Nucleus accumbens (tissue), 56 donors: ENCODE results near the gene FGF22.
"Not testable (repeated sequence)": the region's sequence is repeated elsewhere in the genome, so short reads cannot be mapped to it uniquely, and the experiment has no call there.

Experiments used
- DNase-seq, 56 donors: peaks; one replicate each; lab custom pipeline; 2025; lab: John Stamatoyannopoulos, UW

The FGF22 gene

DNA sequence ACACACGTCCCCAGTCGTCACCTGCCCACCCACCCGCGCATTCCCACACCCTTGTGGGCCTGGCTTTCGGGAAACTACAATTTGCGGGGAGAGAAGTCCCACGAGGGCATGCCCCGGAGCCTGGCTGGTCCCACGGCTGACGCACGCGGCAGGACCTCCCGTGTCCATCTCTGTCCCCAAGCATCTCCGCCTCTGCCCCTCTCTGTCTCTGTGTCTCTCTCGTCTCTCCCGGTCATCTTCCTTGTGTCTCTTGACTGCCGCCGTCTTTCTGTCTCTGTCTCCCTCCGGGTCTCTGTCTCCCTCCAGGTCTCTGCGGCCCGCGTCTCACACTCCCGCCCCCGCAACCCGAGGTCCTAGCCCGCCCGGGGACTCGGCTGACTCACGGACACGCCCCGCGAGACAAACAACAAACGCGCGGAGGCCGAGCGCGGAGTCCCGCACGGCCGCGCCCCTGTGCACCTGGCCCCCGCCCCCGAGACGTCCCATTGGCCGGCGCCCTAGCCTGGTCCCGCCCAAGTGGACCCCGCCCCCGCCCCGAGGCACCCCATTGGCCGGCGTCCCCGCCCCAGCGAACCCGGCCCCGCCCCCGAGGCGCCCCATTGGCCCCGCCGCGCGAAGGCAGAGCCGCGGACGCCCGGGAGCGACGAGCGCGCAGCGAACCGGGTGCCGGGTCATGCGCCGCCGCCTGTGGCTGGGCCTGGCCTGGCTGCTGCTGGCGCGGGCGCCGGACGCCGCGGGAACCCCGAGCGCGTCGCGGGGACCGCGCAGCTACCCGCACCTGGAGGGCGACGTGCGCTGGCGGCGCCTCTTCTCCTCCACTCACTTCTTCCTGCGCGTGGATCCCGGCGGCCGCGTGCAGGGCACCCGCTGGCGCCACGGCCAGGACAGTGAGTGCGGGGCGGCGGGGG, at the start of gene FGF22:
Gene FGF22, plus strand, starts transcription at position 627 of the 908 bp plus-strand sequence. Its CDS starts 47 bp downstream, at position 674.
- DNase-seq = peak in 55 of 56 donors; percentile 62 to 96 (median 87)

DNA sequence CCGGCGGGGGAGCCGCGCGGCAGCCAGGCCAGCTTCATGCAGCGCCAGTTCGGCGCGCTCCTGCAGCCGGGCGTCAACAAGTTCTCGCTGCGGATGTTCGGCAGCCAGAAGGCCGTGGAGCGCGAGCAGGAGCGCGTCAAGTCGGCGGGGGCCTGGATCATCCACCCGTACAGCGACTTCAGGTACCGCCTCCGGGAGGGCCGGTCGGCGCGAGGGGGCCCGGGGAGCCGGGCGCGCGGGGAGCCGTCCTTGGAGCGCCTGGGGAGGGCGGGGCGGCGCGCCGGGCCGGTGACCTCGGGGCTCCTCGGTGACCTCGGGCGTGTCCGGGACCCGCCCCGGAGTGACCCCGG, 49.3 kb upstream of the FGF22 start:
- DNase-seq = peak in 4 of 56 donors; percentile 7 to 26 (median 20)

DNA sequence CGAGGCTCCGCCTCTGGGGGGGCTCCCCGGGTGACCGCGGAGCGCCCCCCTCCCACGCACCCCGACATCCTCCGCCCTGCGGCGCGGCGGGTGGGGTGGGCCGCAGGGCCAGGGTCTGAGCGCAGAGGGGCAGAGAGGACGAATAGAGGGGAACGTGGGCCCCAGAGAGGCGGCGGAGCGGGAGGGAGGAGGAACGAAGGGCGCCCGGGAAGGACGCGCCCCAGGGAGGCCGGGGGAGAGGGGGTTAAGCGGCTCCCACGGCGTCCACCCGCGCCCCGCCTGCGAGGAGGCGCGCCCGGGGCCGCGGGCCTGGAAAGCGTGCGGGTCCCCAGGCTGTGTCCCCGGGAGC, 49.0 kb upstream of the FGF22 start:
- peak in 2 of 56 donors; percentile 7 to 35 for DNase-seq

DNA sequence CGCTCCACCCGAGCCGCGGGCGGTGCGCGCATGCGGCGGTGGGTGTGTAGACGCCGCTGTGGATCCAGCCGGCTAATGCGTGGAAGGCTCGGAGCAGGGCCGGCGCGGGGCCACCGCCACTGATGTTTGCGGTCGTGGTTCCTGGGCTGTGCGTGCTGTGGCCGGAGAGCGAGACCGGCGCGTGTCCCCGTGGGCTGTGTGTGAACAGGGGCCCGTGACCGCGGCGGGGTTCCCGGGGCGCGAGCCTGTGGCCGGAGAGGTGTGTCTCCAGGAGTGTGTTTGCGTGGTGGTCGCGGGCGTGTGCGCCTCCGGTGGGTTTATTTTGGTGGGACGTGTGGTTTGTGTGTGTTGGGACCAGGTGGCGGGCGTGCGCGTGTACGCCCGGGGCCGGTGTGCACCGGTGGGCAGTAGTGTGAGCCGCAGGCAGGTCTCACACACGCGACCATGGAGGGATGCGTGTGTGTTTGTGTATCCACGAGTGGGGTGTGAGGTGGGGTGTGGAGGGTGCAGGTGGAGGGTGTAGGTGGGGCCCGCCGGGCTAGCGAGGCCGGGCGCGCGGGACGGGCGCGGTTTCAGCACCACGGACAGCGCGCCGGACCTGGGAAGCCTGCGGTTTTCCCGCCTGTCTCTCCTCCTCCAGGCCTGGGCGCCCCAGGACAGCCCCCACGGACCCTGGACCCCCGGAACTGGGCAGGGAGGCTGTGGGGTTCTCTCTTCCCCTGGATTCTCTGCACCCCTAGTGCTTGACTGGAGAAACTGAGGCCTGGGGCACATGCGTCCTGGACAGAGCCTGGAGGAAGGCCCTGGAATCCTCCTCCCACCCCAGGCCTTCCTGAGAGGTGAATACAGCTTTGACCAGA, 48.4 kb upstream of the FGF22 start:
- peak in 7 of 56 donors; percentile 4 to 59 (median 10) for DNase-seq

DNA sequence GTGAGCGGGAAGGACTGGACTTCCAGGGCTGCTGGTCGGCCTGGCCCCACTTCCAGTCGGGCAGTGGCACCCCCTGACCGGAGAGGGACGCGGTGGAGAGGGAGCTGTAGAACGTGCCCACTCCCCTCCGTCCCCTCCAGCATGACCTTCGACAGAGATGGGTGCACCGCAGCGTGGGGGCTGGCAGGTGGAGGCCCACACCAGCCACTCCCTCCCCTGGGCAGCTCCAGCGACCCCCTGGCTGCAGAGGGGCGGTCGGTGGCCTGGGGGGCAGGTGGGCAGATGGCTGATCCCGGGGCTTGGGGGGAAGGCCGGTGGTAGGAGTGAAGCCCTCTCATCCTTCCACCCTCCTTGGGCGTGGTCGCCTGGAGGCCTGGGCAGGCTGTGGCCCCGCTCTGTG, 47.6 kb upstream of the FGF22 start:
- DNase-seq = no peak

DNA sequence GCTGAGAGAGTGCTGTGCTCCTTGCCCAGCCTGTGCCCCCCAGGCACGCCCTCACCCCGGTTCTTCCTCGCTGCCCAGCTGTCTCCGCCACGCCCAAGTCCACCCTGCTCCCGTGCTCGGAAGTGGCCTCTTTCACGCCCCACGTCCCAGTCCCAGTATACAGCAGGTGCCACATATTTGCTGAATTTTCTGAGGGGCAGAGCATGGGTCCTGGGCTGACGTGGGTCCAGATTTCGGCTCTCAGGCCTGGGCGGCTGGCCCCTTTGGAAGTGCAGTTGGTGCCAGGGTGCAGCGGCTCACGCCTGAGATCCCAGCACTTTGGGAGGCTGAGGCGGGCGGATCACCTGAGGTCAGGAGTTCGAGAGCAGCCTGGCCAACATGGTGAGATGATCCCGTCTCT, 46.6 kb upstream of the FGF22 start:
- no peak for DNase-seq

DNA sequence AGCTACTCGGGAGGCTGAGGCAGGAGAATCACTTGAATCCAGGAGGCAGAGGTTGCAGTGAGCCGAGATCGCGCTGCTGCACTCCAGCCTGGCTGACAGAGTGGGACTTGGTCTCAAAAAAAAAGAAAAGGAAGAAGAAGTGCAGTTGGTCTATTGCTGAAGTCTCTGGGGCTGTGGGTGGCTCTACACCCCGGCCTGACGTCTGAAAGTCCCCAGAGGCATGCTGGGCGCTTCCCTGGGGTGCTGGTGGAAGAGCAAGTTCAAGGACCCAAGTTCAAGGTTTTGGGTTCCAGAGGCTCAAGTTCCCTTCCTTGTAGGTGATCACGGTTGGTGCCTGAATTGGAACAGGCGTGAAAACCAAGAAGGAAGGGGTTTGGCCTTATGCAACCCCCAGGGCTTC, 46.2 kb upstream of the FGF22 start:
- DNase-seq = no peak

DNA sequence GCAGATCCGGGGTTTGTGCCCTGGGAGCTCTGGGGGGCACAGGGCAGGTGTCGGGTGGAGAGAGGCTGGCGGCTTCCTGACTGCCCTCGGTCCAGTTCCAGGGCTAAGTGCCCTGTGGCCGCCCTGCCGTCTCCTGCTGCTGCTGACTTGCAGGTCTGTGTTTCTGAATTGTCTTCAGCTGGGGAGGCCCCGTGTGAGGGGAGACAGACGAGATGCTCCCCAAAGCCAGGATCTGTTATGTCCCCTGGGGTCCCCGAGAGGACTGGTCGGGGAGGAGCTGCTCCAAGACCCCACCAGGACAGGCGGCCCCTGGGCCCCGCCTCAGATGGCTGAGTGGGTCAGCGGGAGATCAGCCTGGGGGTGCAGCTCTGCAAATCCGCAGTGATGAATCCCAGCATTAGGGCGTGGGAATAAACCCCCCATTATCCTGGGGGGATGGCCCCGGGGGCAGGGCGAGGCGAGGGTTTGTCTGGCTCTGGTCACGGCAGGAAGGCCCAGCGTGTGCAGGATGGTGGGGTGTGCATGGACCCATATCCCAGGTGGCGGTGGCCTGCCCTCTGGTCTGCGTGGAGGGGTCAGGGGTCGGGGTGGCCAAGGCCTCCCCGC, 45.3 kb upstream of the FGF22 start:
- DNase-seq = no peak

DNA sequence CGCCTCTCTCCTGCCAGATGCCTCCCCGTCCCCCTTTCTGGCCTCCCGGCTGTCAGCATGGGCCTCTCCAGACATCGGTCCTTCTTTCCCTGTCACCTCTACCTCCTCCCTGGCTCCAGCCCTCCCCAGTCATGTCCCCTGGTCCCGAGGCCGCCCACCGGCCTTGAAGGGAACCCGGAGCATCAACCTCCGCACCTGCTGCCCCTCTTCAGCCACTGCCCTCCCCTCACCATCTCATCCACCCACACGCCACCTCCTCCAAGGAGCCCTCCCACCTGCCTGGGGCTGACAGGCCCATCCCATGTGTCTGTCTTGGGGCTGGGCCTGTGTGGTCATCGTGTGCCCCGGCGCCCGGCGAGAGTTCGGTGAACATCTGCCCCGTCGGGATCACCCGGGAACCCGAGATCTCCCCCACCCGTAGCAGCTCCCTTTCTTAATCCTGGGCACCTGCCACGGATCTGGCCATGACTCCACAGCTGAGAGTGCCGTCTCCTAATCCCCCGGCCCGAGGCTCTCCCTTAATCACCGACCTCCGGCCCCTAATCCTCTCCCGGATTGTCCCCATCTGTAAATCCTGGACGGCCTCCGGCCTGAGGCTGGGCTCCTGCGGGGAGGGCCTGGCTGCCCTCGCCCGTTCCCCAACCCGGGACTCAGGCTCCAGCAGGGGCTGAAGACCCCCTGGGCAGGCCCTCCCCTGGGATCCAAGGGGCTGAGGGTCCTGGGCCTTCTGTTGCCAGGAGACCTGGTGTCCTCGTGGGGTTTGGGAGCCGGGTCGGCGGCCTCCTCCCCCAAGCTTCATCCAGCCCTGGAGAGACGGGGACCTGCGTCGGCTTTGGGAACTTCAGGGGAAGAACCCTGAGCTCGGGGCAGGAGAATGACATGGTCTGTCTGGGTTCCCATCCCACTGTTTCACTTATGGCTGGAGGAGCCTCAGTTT, 44.1 kb upstream of the FGF22 start:
- DNase-seq = no peak

DNA sequence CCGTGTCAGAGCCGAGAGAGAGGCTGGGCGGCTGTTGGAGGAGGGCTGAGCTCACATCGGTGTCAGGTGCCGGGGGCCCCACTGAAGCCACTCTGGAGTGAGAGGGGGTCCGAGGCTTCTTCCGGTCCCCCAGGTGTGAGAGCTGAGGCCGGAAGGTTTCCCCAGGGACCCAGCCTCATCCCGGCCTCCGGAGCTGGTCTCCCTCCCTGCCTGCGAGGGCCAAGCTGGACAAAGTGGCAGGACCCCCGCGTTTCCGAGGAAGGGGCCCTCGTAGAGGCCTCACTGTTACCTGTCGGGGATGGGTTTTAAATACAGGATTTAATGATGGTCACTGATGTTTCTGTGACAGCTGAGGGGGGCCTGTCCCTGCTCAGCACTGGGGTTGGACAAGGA, 43.4 kb upstream of the FGF22 start:
- DNase-seq = no peak

DNA sequence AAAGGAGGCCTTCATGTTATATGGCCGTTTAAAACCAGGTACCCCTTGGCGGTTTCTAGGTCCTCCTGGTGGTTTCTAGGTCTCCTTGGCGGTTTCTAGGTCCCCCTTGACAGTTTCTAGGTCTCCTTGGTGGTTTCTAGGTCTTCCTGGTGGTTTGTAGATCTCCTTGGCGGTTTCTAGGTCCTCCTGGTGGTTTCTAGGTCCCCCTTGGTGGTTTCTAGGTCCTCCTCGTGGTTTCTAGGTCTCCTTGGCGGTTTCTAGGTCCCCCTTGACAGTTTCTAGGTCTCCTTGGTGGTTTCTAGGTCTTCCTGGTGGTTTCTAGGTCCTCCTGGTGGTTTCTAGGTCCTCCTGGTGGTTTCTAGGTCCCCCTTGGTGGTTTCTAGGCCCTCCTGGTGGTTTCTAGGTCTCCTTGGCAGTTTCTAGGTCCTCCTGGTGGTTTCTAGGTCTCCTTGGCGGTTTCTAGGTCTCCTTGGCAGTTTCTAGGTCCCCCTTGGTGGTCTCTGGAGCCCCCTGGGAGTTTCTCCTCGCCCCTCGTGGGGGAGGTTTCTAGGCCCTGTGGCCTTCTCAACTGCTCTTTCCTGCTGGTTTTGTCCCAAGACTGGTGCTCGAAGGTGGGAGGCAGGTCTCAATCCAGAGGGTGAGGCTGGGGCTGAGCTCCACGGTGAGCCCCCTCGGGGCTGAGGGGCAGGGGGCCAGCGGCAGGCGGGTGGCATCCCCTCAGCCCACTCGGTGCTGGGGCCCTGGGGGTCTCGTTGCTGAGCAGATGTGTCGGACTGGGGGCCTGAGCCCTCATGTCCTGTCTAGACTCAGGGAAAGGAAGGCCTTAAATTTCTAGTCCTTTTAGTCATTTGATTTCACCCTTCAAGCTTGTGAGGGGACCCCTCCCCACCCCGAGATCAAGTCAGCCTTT, 42.0 kb upstream of the FGF22 start:
- DNase-seq = no peak

DNA sequence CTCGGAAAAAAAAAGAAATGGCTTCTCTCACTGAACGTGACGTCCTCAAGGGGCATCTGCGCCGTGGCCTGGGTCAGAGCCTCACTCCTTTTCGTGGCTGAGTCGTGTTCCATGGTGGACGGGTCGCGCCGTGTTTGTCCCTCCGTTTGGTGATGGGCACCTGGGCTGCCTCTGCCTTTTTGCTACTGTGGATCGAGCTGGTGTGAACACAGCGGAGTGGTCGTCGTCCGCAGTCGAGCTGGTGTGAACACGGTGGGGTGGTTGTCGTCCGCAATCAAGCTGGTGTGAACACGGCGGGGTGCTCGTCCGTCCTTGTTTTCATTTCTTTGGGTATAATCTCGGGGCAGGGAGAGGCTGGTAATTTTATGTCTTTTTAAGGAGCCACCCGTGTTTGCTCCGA, 38.4 kb upstream of the FGF22 start:
- no peak for DNase-seq

DNA sequence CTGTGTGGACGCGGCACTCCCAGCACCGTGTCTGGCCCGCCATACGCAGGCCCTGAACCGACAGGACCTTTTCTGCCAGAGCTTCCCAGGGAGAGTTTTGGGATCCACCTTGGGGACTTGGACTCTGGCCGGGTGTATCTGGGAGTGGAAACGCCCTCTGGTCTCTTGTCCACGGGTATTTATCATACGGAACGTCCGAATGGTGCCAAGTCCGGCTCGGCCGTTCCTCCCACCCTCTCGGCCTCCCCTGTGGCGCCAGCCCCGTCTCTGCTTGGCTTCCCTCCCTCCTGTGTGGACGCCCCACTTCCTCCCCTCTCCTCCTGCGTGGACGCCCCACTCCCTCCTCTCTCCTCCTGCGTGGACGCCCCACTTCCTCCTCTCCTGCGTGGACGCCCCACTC, 37.9 kb upstream of the FGF22 start:
- no peak for DNase-seq

DNA sequence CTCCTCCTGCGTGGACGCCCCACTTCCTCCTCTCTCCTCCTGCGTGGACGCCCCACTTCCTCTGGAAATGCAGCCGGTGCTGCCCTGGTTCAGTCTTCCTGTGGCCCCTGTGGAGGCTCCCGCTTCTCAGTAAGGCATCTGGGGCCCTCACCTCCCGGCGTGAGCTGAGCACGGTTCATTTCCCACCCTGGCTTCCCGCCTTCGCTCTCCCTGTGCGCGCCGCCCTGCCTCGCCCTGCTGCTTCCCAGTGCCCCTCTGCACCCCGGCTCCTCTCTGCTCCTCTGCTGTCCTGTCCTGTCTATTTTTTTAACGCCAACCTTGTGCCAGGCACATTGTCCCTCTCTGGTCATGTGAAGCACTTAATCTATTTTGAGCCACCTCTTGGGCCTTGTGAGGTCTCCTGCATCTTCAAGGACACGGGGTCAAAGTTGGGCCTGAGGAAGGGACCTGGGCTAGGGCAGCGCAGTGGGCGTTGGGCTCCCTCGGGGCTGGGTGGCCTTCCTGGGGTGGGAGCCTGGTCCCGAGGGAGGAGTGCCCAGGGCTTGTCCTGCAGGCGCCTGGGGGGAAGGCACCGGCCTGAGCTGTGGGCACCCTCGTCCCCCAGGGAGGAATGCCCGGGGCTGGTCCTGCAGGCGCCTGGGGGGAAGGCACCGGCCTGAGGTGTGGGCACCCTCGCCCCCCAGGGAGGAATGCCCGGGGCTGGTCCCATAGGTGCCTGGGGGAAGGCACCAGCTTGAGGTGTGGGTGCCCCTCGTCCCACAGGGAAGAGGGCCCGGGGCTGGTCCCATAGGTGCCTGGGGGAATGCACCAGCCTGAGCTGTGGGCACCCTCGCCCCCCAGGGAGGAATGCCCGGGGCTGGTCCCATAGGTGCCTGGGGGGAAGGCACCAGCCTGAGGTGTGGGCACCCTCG, 37.0 kb upstream of the FGF22 start:
- no peak for DNase-seq

DNA sequence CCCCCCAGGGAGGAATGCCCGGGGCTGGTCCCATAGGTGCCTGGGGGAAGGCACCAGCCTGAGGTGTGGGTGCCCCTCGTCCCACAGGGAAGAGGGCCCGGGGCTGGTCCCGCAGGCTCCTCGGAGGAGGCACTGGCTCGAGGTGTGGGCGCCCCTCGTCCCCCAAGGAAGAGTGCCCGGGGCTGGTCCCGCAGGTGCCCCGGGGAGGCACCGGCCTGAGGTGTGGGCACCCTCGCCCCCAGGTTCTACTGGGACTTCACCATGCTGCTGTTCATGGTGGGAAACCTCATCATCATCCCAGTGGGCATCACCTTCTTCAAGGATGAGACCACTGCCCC, 36.4 kb upstream of the FGF22 start:
- not testable (repeated sequence) for DNase-seq

DNA sequence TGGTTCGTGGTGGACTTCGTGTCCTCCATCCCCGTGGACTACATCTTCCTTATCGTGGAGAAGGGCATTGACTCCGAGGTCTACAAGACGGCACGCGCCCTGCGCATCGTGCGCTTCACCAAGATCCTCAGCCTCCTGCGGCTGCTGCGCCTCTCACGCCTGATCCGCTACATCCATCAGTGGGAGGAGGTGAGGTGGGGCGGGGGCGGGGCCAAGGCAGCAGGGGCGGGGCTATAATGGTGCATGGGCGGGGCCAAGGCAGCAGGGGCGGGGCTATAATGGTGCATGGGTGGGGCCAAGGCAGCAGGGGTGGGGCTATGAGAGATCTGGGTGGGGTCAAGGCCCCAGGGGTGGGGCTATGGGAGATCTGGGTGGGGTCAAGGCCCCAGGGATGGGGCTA, 35.9 kb upstream of the FGF22 start:
- not testable (repeated sequence) for DNase-seq

DNA sequence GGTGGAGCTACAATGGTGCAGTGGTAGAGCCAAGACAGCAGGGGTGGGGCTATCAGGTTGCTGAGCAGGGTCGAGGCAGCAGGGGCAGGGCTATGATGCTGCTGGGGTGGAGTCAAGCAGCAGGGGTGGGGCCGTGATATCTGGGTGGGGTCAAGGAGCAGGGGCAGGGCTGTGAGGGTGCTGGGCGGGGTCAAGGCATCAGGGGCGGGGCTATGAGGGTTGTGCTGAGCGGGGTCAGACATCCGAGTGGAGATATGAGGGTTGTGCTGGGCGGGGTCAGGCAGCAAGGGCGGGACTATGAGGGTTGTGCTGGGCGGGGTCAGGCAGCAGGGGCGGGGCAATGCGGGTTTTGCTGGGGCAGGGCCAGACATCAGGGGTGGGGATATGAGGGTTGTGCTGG, 35.3 kb upstream of the FGF22 start:
- peak in 4 of 56 donors; percentile 21 to 26 (median 24) for DNase-seq
